HG02678 (cell line): Measurements from ENCODE around the gene CCDC142.
A peak's percentile ranks its signal among the peaks of the same experiment; 100 is the strongest.
"Not testable (repeated sequence)": the region's sequence is repeated elsewhere in the genome, so short reads cannot be mapped to it uniquely, and the experiment has no call there.

Source experiments
- ATAC-seq: cut with Tn5 transposase; IDR thresholded peaks from one replicate; pipeline ENCODE4 v1.9.1; 2021; ENCODE audit warnings: mild to moderate bottlenecking, moderate library complexity; ENCODE audit not compliant: unreplicated experiment

The CCDC142 gene

GRCh38 chr2:74472086-74472944, 10.5 kb downstream of the CCDC142 start, which contains the start of gene MRPL53:
MRPL53 (minus strand) TSS chr2:74472680; CDS start chr2:74472660, 20 bp downstream.
- ATAC-seq = peak; percentile 88

DNA sequence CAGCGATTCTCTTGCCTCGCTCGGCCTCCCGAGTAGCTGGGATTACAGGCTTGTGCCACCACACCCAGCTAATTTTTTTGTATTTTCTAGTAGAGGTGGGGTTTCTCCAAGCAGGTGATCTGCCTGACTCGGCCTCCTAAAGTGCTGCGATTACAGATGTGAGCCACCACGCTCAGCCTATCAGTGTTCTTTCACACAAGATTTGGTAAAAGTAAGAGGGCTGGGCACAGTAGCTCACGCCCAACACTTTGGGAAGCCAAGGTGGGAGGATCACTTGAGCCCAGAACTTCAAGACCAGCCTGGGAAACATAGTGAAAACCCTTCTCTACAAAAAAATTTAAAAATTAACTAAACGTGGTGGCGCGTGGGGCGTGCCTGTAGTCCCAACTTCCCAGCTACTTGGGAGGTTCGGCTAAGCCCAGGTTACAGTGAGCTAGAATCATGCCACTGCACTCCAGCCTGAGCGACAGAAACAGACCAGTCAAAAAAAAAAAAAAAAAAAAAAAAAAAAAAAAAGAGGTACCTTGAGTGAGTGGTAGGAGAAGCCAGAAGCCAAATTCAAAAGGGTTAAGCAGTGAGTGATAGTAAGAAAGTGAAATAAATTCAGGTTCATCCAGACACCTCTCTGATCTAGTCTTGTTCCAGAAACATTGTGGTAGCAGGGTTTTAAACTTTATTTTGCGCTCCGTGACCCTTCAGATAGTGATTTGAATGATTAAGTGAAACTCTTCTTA, 11.3 kb downstream of the CCDC142 start:
- ATAC-seq = no peak

GRCh38 chr2:74470742-74471141, 12.1 kb downstream of the CCDC142 start:
- not testable (repeated sequence) for ATAC-seq

DNA sequence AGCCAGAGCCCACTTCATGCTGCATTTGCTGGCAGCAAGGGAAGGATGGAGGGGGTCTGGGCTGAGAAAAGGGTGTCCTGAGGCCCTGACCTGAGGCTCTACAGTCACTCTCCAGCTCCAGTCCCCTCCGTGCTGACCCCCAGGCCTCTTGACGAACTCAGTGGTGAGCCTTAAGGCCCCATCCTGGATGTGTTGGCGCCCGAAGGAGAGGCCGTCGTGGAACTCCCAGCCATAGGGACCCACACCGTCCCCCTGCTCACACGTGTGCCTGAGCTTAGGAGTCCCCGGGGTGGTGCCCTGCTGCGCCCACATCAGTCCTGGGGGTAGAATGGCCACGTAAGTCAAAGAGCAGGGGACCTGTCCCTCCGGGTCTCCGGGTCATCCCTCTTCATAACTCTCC, 18.4 kb downstream of the CCDC142 start:
- no peak for ATAC-seq

GRCh38 chr2:74462786-74463105, 20.1 kb downstream of the CCDC142 start:
- no peak for ATAC-seq

DNA sequence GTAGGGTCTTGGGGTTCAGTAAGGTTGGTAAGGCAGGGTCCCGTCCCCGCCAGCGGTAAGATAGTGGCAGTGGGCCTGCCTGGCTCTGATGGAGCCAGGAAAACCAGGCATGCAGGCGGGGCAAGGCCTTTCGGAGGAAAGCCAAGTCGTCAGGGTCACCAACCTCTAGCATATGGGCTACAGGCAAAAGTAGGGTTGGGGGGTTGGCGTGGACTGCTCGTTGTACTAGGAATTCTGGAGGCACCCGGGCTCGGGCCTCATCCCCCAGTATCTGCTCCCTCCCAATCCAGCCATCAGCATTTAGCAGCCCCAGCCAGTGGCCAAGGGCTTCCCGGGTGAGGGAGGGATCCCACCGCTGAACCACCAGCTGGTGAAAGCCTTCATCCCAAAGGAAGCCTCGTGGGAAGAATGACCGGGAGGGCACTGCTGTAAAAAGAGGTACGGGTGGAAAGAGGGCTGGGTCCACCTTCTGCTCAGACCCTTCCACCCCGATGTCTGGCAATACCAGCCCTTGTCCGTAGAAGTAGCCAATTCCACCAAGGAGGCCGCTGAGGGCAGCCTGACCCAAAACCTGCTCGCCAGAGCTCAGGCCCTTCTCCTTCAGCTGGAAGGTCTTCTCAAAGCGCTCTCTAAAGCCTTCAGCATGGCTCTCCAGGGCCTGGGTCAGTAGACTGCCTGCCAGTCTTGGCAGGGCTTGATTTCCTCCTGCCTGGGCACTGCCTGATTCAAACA, 20.6 kb downstream of the CCDC142 start:
- no peak for ATAC-seq

- ATAC-seq = no peak
Observed at GRCh38 chr2:74461187-74462053, 21.4 kb downstream of the CCDC142 start.

GRCh38 chr2:74460187-74460586, 22.6 kb downstream of the CCDC142 start:
- ATAC-seq = not testable (repeated sequence)

DNA sequence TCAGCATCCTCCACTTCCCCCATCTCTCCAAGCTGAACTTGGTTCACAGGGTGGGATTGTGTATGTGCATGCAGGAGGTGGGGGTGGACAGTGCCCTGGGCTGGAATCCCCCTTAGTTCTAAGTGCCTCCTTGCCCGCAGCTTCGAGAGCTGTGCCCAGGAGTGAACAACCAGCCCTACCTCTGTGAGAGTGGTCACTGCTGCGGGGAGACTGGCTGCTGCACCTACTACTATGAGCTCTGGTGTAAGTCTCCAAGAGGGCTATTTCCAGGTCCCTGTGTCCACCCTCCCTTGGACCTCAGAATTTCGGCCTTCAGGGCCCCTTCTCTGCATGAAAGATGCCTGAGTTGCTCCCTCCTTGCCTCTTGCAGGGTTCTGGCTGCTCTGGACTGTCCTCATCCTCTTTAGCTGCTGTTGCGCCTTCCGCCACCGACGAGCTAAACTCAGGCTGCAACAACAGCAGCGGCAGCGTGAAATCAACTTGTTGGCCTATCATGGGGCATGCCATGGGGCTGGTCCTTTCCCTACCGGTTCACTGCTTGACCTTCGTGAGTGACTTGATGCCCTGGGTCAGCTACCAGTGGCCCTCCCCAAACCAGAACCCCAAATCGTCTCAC, 23.2 kb downstream of the CCDC142 start:
- not testable (repeated sequence) for ATAC-seq

- no peak for ATAC-seq
Observed at GRCh38 chr2:74458938-74459363, 23.8 kb downstream of the CCDC142 start.

DNA sequence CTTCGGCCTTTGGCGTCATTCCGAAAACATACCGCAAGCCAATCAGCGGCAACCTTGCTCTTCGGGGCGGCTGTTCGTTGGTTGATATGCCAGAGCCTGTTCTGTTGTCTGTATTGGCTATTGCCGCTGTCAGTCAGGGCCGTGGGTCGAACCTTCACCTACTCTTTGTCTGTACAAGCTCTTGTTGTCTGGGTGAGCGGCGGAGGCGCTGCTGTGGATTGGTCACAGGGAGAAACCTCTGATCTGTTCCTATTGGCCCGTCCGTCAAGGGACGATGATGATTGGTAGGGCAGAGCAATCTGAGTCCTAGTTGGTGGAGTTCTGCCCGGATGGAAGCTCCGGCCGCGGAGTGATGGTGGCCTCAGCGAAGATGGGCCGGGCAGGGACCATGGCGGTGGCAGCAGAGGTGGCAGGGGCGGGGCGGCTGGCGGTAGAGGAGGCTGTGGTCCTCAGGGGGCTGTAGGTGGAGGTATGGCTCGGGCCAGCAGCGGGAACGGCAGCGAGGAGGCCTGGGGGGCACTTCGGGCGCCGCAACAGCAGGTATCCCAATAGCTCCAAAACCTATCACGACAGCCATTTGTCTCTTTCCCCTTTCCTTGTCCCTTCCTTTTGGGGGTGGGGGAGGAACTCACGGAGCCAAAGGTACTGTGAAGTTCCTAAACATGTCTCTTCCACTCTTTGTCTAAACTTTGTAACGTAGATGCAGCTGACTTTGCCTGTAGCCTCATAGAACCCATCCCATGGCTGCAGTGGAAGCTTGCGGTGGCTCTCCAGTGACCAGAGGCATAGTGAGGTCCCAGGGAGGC, 24.5 kb downstream of the CCDC142 start, which contains the start of gene WBP1:
TSS of gene WBP1 (plus strand) at position 307 of the 806 bp plus-strand sequence. CDS start at position 472, 165 bp downstream.
- ATAC-seq = peak; percentile 83

DNA sequence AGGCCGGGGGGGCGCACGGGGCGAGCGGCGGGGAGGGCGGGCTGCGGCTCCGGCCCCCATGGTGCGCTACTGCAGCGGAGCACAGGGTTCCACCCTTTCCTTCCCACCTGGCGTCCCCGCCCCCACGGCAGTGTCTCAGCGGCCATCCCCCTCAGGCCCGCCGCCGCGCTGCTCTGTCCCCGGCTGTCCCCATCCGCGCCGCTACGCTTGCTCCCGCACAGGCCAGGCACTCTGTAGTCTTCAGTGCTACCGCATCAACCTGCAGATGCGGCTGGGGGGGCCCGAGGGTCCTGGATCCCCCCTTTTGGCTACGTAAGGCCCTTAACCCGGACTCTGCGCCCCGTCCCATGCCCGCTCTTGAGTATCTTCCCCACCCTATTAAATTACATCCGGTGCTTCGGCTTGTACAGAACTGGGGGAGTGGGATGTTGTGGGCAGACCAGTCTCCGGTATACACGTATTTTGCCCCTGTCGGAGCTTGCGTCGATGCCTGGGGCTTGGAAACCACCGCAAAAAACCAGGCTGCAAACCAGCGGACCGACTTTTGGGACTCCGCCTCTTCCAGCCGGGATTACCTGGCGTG, 25.2 kb downstream of the CCDC142 start:
- ATAC-seq = peak; percentile 33

DNA sequence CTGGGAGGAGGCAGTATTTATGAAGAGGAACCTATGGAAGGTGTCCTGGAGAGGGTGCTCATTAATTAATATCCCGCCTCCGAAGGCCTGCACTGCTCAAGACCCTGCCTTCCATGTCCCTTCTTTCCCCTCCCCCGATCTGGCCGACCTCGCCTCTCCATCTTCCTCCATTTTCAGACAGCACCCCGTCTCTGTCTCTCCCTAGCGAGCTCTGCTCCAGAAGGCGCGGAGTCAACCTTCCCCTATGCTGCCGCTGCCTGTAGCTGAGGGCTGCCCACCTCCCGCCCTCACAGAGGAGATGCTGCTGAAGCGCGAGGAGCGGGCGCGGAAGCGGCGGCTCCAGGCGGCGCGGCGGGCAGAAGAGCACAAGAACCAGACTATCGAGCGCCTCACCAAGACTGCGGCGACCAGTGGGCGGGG, 25.7 kb downstream of the CCDC142 start:
- ATAC-seq = no peak

DNA sequence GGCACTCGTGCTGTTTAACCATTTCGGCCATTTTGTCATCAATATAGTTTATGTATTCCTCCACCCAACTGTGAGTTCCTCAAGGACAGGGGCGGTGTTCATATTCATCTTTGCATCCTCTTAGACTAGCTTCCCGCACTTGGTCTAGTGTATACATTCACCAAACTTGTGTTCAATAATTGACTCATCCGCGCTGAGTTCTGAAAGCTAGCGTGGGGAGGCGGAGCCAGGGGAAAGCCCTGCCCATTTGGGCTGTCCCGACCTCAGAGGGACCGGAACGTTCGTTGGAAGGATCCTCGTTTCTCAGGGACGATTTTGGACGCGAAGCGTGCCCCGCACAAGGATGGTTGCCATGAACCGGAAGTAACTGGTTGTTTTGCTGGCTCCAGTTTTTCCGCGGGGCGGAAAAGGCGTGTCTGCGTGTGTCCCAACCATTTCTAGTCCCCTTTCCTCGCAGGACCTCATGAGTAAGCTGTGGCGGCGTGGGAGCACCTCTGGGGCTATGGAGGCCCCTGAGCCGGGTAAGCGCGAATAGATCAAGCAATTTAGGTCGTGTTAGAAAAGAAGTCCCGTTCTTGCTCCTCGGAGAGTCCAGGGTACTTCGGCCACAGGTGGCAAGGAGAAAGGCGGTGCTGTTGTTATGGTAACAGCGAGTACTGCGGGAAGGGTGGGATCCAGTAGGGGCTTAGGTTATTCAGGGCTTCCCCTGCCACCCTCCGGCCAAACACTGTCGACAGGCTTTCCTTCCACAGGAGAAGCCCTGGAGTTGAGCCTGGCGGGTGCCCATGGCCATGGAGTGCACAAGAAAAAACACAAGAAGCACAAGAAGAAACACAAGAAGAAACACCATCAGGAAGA, 27.9 kb downstream of the CCDC142 start, which contains the start of gene INO80B:
TSS of gene INO80B (plus strand) at position 434 of the 858 bp plus-strand sequence. CDS start at position 464, 30 bp downstream.
- peak; percentile 39 for ATAC-seq

DNA sequence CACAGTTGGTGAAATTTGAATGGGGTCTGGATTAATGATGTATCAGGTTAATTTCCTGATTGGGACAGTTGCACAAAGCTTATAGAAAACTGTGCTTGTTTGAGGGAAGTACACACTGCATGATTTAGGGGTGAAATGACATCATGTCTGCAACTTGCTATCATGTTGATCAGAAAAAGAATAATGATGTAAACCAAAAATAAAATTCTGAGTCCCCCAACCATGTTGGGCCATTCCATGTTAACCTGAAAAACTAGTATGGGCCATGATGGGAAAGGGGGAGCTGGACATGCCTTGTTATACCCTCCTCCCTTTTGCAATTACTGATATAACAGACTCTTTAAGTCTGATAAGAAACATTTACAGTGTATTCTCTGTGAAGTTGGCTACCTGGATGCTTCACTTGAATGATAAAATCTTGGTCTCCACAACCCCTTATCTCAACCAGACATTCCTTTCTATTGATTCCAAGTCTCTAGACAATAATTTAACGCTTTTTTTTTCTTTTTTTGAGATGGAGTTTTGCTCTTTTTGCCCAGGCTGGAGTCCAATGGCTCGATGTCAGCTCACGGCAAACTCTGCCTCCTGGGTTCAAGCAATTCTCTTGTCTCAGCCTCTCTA, 32.1 kb downstream of the CCDC142 start:
- ATAC-seq = no peak

DNA sequence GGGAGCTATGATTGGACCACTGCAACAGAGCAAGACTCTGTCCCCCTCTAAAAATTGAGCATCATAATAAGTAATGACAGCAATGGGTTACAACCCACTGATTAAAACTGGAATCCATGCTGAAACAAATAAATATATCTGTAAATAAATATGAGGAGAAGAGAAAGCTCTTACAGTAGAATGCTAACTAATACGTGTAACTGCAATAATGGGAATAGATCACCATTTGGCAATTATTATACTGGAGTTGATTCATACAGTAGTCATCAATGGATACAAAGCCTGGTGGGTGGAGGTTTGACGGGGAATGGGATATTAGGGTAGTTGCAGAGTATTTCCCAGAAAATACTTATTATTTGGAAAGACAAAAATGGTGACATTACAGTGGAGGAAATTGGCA, 34.0 kb downstream of the CCDC142 start:
- ATAC-seq = no peak
